HepG2 (cell line): ENCODE measurements around the gene ARL3. TPM values are rescaled to one million over a fixed set of nuclear protein-coding genes. Genes with fewer than 3 reads are reported as not detected.

Experiments used
- CBX5 ChIP-seq: sonication (generic); formaldehyde crosslinking; IDR thresholded peaks from 2 replicates; pipeline ENCODE4 v1.4.0; 2020; ENCODE audit warnings: missing genetic modification reagents, borderline replicate concordance
- CREBL2 ChIP-seq: sonication (generic); formaldehyde crosslinking; IDR thresholded peaks from 2 replicates; pipeline ENCODE4 v1.8.1; 2023; ENCODE audit warnings: missing genetic modification reagents, mild to moderate bottlenecking, borderline replicate concordance
- DDIT3 ChIP-seq: sonication (generic); formaldehyde crosslinking; IDR thresholded peaks from 2 replicates; pipeline ENCODE4 v1.4.0; 2020; ENCODE audit warnings: mild to moderate bottlenecking, missing genetic modification reagents
- DMAP1 ChIP-seq: IDR thresholded peaks from 2 replicates; pipeline ENCODE4 v1.6.1; 2016
- DR1 ChIP-seq: sonication (generic); formaldehyde crosslinking; IDR thresholded peaks from 2 replicates; pipeline ENCODE4 v1.8.0; 2021; ENCODE audit warnings: mild to moderate bottlenecking, missing genetic modification reagents, inconsistent platforms
- GABPB1 ChIP-seq: IDR thresholded peaks from 2 replicates; pipeline ENCODE4 v1.6.1; 2016; ENCODE audit warnings: mild to moderate bottlenecking, missing genetic modification reagents, moderate library complexity, missing compliant biosample characterization
- GLMP ChIP-seq: sonication (generic); formaldehyde crosslinking; IDR thresholded peaks from 2 replicates; pipeline ENCODE4 v1.9.0; 2021; ENCODE audit warnings: missing genetic modification reagents, mild to moderate bottlenecking, borderline replicate concordance
- HBP1 ChIP-seq: IDR thresholded peaks from 2 replicates; pipeline ENCODE4 v1.6.1; 2016; ENCODE audit warnings: low read depth, control low read depth
- HCFC1 ChIP-seq: fragments of 150-350 bp; IDR thresholded peaks from 2 replicates; pipeline ENCODE4 v1.6.1; 2014; ENCODE audit warnings: low read depth, low read length
- IKZF1 ChIP-seq: fragments of 450-650 bp; IDR thresholded peaks from 2 replicates; pipeline ENCODE4 v1.7.1; 2016
- LRRFIP1 ChIP-seq: sonication (generic); formaldehyde crosslinking; conservative IDR thresholded peaks from 2 replicates; pipeline ENCODE4 v1.4.0; 2020; ENCODE audit warnings: missing genetic modification reagents
- MIER3 ChIP-seq: IDR thresholded peaks from 2 replicates; pipeline ENCODE4 v1.6.1; 2016; ENCODE audit warnings: missing compliant biosample characterization, borderline replicate concordance
- MYNN ChIP-seq: sonication (generic); formaldehyde crosslinking; IDR thresholded peaks from 2 replicates; pipeline ENCODE4 v1.4.0; 2020; ENCODE audit warnings: mild to moderate bottlenecking, low read depth, missing genetic modification reagents
- PHB2 ChIP-seq: fragments of 450-650 bp; IDR thresholded peaks from 2 replicates; pipeline ENCODE4 v1.6.1; 2018; ENCODE audit not compliant: partially characterized antibody
- RBM22 ChIP-seq: fragments of 200-400 bp; formaldehyde crosslinking; optimal IDR thresholded peaks from 2 replicates; pipeline ENCODE3; 2017; ENCODE audit warnings: mild to moderate bottlenecking, low read length, moderate library complexity
- SMAD3 ChIP-seq: sonication (generic); formaldehyde crosslinking; IDR thresholded peaks from 2 replicates; pipeline ENCODE4 v1.4.0; 2020; ENCODE audit warnings: missing genetic modification reagents
- SP1 ChIP-seq, 2 experiments: fragments of 450-650 bp in 1 of 2; sonication (generic) in 1 of 2; formaldehyde crosslinking in 1 of 2; IDR thresholded peaks; 2 replicates each; pipeline versions ENCODE4 v1.4.0 to v1.6.1; 2016 to 2020; ENCODE audit warnings: missing genetic modification reagents in 1 of 2
- SP5 ChIP-seq: IDR thresholded peaks from 2 replicates; pipeline ENCODE4 v1.6.1; 2016; ENCODE audit warnings: low read depth, borderline replicate concordance
- TAF15 ChIP-seq: fragments of 200-400 bp; formaldehyde crosslinking; IDR thresholded peaks from one replicate; pipeline ENCODE4 v1.6.1; 2018; ENCODE audit warnings: mild to moderate bottlenecking, low read depth, low read length; ENCODE audit not compliant: poor library complexity, severe bottlenecking
- TCF12 ChIP-seq, 2 experiments: fragments of 450-650 bp in 1 of 2; sonication (generic) in 1 of 2; formaldehyde crosslinking in 1 of 2; IDR thresholded peaks; 2 replicates each; pipeline versions ENCODE4 v1.6.1 to v1.8.0; 2017 to 2022; ENCODE audit warnings: antibody characterized with exemption in 1 of 2, mild to moderate bottlenecking in 1 of 2, missing genetic modification reagents in 1 of 2, moderate library complexity in 1 of 2
- U2AF2 ChIP-seq: fragments of 200-400 bp; formaldehyde crosslinking; IDR thresholded peaks from 2 replicates; pipeline ENCODE4 v1.6.1; 2017; ENCODE audit warnings: low read depth, mild to moderate bottlenecking, low read length
- ZC3H13 ChIP-seq: sonication (generic); formaldehyde crosslinking; IDR thresholded peaks from 2 replicates; pipeline ENCODE4 v1.8.1; 2023; ENCODE audit warnings: mild to moderate bottlenecking, missing genetic modification reagents, moderate library complexity
- ZFX ChIP-seq: sonication (generic); formaldehyde crosslinking; IDR thresholded peaks from 2 replicates; pipeline ENCODE4 v1.4.0; 2020; ENCODE audit warnings: mild to moderate bottlenecking, low read depth, missing genetic modification reagents, moderate library complexity
- ZNF274 ChIP-seq: sonication (generic); formaldehyde crosslinking; IDR thresholded peaks from 2 replicates; pipeline ENCODE4 v1.5.1; 2020; ENCODE audit warnings: mild to moderate bottlenecking, missing genetic modification reagents
- ZNF367 ChIP-seq: sonication (generic); formaldehyde crosslinking; IDR thresholded peaks from 2 replicates; pipeline ENCODE4 v1.4.0; 2020; ENCODE audit warnings: missing genetic modification reagents, borderline replicate concordance
- ZNF44 ChIP-seq: sonication (generic); formaldehyde crosslinking; IDR thresholded peaks from 2 replicates; pipeline ENCODE4 v1.5.1; 2020; ENCODE audit warnings: mild to moderate bottlenecking, missing genetic modification reagents
- ZNF441 ChIP-seq: sonication (generic); formaldehyde crosslinking; IDR thresholded peaks from 2 replicates; pipeline ENCODE4 v1.7.0; 2021; ENCODE audit warnings: missing genetic modification reagents, borderline replicate concordance
- polyA plus RNA-seq, 8 experiments: library from polyadenylated mRNA; depleted of rRNA in 3 of 8; stranded (reverse) in 7 of 8; unstranded in 1 of 8; fragments of >200 nt; fragmentation: Illumina TruSeq in 4 of 8; extraction: Trizol in 4 of 8; gene quantifications; 2 replicates each; pipeline versions ENCODE4 v1.2.1 to v1.2.3, GENCODE V29; 2011 to 2016; ENCODE audit warnings: low read depth in 4 of 8, missing spikeins in 1 of 8, mixed read lengths in 1 of 8; ENCODE audit not compliant: insufficient read depth in 1 of 8
- total RNA-seq, 5 experiments: library from RNA; depleted of rRNA; stranded (reverse); fragments of >200 nt; fragmentation: Illumina TruSeq; extraction: Trizol; gene quantifications; 2 replicates each; pipeline ENCODE4 v1.2.3, GENCODE V29; 2016; ENCODE audit warnings: low read depth in 1 of 5

Gene ARL3
- total and polyA plus RNA-seq, 2 of the 13 experiments (the other 11 are each of a cell fraction or from before 2014, with no cell fraction given), result 5.2 to 6.6 TPM

GRCh38 chr10:102678842-102679289 is 35.3 kb downstream of the ARL3 start (continued):
- TF ChIP-seq GLMP (CRISPR knock-in tag), result no peak
- TF ChIP-seq SP5 (CRISPR knock-in tag), result no peak
- no peak for TF ChIP-seq TCF12 (IDR thresholded peaks at IDR 0.05)
- no peak for TF ChIP-seq TCF12 (CRISPR knock-in tag; IDR thresholded peaks at IDR 0.05)
- TF ChIP-seq ZFX, result peak; percentile 62; the same call in 1 of the 2 replicates
- TF ChIP-seq HCFC1, result no peak
- no peak for TF ChIP-seq TAF15
- no peak for TF ChIP-seq CREBL2 (CRISPR knock-in tag)
- TF ChIP-seq DR1 (CRISPR knock-in tag), result 0 out of 2 replicates have a peak, but pooled peaks have one; percentile 32
- TF ChIP-seq SMAD3 (CRISPR knock-in tag), result no peak
- TF ChIP-seq SP1 (IDR thresholded peaks at IDR 0.05), result no peak
- TF ChIP-seq SP1 (CRISPR knock-in tag; IDR thresholded peaks at IDR 0.05), result no peak
- no peak for TF ChIP-seq U2AF2
- TF ChIP-seq MIER3 (CRISPR knock-in tag), result no peak
- no peak for TF ChIP-seq PHB2
- TF ChIP-seq DDIT3 (CRISPR knock-in tag), result no peak
- no peak for TF ChIP-seq MYNN (CRISPR knock-in tag)
- no peak for TF ChIP-seq ZNF274 (CRISPR knock-in tag)
- no peak for TF ChIP-seq HBP1 (CRISPR knock-in tag)
- no peak for TF ChIP-seq ZC3H13 (CRISPR knock-in tag)
- peak; percentile 46; the same call in 1 of the 2 replicates for TF ChIP-seq GABPB1 (CRISPR knock-in tag)
- TF ChIP-seq ZNF44 (CRISPR knock-in tag), result no peak
- TF ChIP-seq LRRFIP1 (CRISPR knock-in tag), result no peak
- no peak; the same call in 1 of the 2 replicates for TF ChIP-seq ZNF441 (CRISPR knock-in tag)
- TF ChIP-seq CBX5 (CRISPR knock-in tag), result no peak
- no peak for TF ChIP-seq RBM22
- no peak for TF ChIP-seq IKZF1
- no peak for TF ChIP-seq ZNF367 (CRISPR knock-in tag)
- no peak for TF ChIP-seq DMAP1
